HEK293 (cell line): Measurements from ENCODE around the gene ACTR6.

ENCODE experiments used
- CTCF ChIA-PET: fragments of 350-600 bp; formaldehyde crosslinking; extraction: SDS; loops from one replicate; lab custom pipeline; 2021; ENCODE audit warnings: antibody characterized with exemption; lab: Yijun Ruan, JAX
- POLR2A ChIA-PET: fragments of 300-600 bp; formaldehyde crosslinking; extraction: SDS; loops from one replicate; lab custom pipeline; 2020; ENCODE audit warnings: antibody characterized with exemption, inconsistent platforms; lab: Yijun Ruan, JAX
- H3K27ac ChIP-seq: fragments of 200-500 bp; sonication (Bioruptor generic); 2 replicates; pipeline ENCODE4 v1.5.1; 2014; ENCODE audit warnings: low read depth, low read length, control low read depth, inconsistent platforms; ENCODE audit errors: extremely low read depth
- H3K36me3 ChIP-seq, 2 experiments: fragments of 200-500 bp in 1 of 2; sonication (Bioruptor generic) in 1 of 2; 1 replicate in 1 of 2; 2 replicates in 1 of 2; pipeline ENCODE4 v1.5.1; 2014 to 2017; ENCODE audit warnings: inconsistent platforms in 2 of 2, low read length in 2 of 2; ENCODE audit not compliant: control insufficient read depth in 2 of 2, insufficient read depth in 1 of 2
- H3K4me1 ChIP-seq: fragments of 200-500 bp; sonication (Bioruptor generic); 2 replicates; pipeline ENCODE4 v1.5.1; 2014; ENCODE audit warnings: mild to moderate bottlenecking, low read length, inconsistent platforms; ENCODE audit not compliant: control insufficient read depth, insufficient read depth
- H3K4me3 ChIP-seq: 2 replicates; pipeline ENCODE4 v1.5.1; 2011; ENCODE audit warnings: low read depth, mild to moderate bottlenecking, control low read depth, low read length, moderate library complexity
- H3K9me3 ChIP-seq: fragments of 200-500 bp; sonication (Bioruptor generic); 2 replicates; pipeline ENCODE4 v1.5.1; 2014; ENCODE audit warnings: low read depth, low read length, inconsistent platforms; ENCODE audit not compliant: control insufficient read depth, insufficient read depth
- MEIS1 ChIP-seq: sonication (generic); formaldehyde crosslinking; IDR thresholded peaks from 2 replicates; pipeline ENCODE4 v1.8.1; 2022; ENCODE audit warnings: missing genetic modification reagents, mild to moderate bottlenecking, borderline replicate concordance
- PRDM10 ChIP-seq: fragments of 450-650 bp; formaldehyde crosslinking; IDR thresholded peaks from 2 replicates; pipeline ENCODE4 v1.5.1; 2016; ENCODE audit warnings: missing biosample characterization, missing genetic modification characterization
- RBAK ChIP-seq: fragments of 450-650 bp; formaldehyde crosslinking; IDR thresholded peaks from 2 replicates; pipeline ENCODE4 v1.5.1; 2016; ENCODE audit warnings: missing biosample characterization, missing genetic modification characterization
- SALL2 ChIP-seq: fragments of 450-650 bp; formaldehyde crosslinking; IDR thresholded peaks from 2 replicates; pipeline ENCODE4 v1.5.0; 2017; ENCODE audit warnings: missing biosample characterization, mild to moderate bottlenecking, missing genetic modification characterization, borderline replicate concordance
- TCF7L2 ChIP-seq: IDR thresholded peaks from 2 replicates; pipeline ENCODE4 v1.6.1; 2011; ENCODE audit warnings: low read depth, mild to moderate bottlenecking, inconsistent platforms, low read length, moderate library complexity, borderline replicate concordance
- ZBTB17 ChIP-seq: fragments of 450-650 bp; formaldehyde crosslinking; IDR thresholded peaks from 2 replicates; pipeline ENCODE4 v1.5.1; 2016; ENCODE audit warnings: missing biosample characterization, missing genetic modification characterization
- ZBTB20 ChIP-seq: fragments of 450-650 bp; formaldehyde crosslinking; IDR thresholded peaks from 2 replicates; pipeline ENCODE4 v1.5.1; 2016; ENCODE audit warnings: missing biosample characterization, missing genetic modification characterization
- ZBTB48 ChIP-seq: fragments of 450-650 bp; formaldehyde crosslinking; IDR thresholded peaks from 2 replicates; pipeline ENCODE4 v1.5.1; 2016; ENCODE audit warnings: missing biosample characterization, missing genetic modification characterization
- ZBTB6 ChIP-seq: fragments of 450-650 bp; formaldehyde crosslinking; IDR thresholded peaks from 2 replicates; pipeline ENCODE4 v1.5.1; 2017; ENCODE audit warnings: missing biosample characterization, missing genetic modification characterization
- ZNF138 ChIP-seq: fragments of 450-650 bp; formaldehyde crosslinking; IDR thresholded peaks from 2 replicates; pipeline ENCODE4 v1.5.1; 2016; ENCODE audit warnings: missing biosample characterization, missing genetic modification characterization, borderline replicate concordance
- ZNF155 ChIP-seq: fragments of 450-650 bp; formaldehyde crosslinking; IDR thresholded peaks from 2 replicates; pipeline ENCODE4 v1.5.1; 2016; ENCODE audit warnings: missing biosample characterization, missing genetic modification characterization
- ZNF175 ChIP-seq: fragments of 450-650 bp; formaldehyde crosslinking; IDR thresholded peaks from 2 replicates; pipeline ENCODE4 v1.5.1; 2016; ENCODE audit warnings: missing biosample characterization, missing genetic modification characterization
- ZNF223 ChIP-seq: fragments of 450-650 bp; formaldehyde crosslinking; IDR thresholded peaks from 2 replicates; pipeline ENCODE4 v1.5.1; 2016; ENCODE audit warnings: missing biosample characterization, missing genetic modification characterization
- ZNF266 ChIP-seq: fragments of 450-650 bp; formaldehyde crosslinking; IDR thresholded peaks from 2 replicates; pipeline ENCODE4 v1.5.1; 2016; ENCODE audit warnings: missing biosample characterization, missing genetic modification characterization, low read depth
- ZNF555 ChIP-seq: fragments of 450-650 bp; formaldehyde crosslinking; conservative IDR thresholded peaks from 2 replicates; pipeline ENCODE4 v1.5.1; 2017; ENCODE audit warnings: missing biosample characterization, mild to moderate bottlenecking, missing genetic modification characterization, inconsistent platforms
- ZNF629 ChIP-seq: fragments of 450-650 bp; formaldehyde crosslinking; IDR thresholded peaks from 2 replicates; pipeline ENCODE4 v1.5.1; 2017; ENCODE audit warnings: missing biosample characterization, missing genetic modification characterization
- ZNF747 ChIP-seq: fragments of 450-650 bp; formaldehyde crosslinking; IDR thresholded peaks from 2 replicates; pipeline ENCODE4 v1.5.1; 2016; ENCODE audit warnings: missing biosample characterization, missing genetic modification characterization
- ZNF843 ChIP-seq: fragments of 450-650 bp; formaldehyde crosslinking; IDR thresholded peaks from 2 replicates; pipeline ENCODE4 v1.5.1; 2016; ENCODE audit warnings: missing biosample characterization, missing genetic modification characterization
- ZSCAN30 ChIP-seq: fragments of 450-650 bp; IDR thresholded peaks from 2 replicates; pipeline ENCODE4 v1.5.1; 2018; ENCODE audit warnings: missing biosample characterization, mild to moderate bottlenecking, missing genetic modification characterization, moderate library complexity
- TF ChIP-seq, protein P1 (sequence below): fragments of 450-650 bp; formaldehyde crosslinking; IDR thresholded peaks from 2 replicates; pipeline ENCODE4 v1.5.1; 2016; ENCODE audit warnings: missing biosample characterization, missing genetic modification characterization
- TF ChIP-seq, protein P2 (sequence below): fragments of 450-650 bp; formaldehyde crosslinking; IDR thresholded peaks from 2 replicates; pipeline ENCODE4 v1.5.1; 2016; ENCODE audit warnings: missing biosample characterization, missing genetic modification characterization
- TF ChIP-seq, protein P3 (sequence below): fragments of 450-650 bp; formaldehyde crosslinking; IDR thresholded peaks from 2 replicates; pipeline ENCODE4 v1.5.1; 2016; ENCODE audit warnings: missing biosample characterization, missing genetic modification characterization
- TF ChIP-seq, protein P4 (sequence below): fragments of 450-650 bp; formaldehyde crosslinking; optimal IDR thresholded peaks from 2 replicates; pipeline ENCODE3; 2016; ENCODE audit warnings: missing biosample characterization, mild to moderate bottlenecking, missing genetic modification characterization

The ACTR6 gene

GRCh38 chr12:100266835-100267602 lies 66.4 kb downstream of the ACTR6 start, which contains the start of the genes DEPDC4 and SCYL2 (continued):
- TF ChIP-seq, protein P1, sequence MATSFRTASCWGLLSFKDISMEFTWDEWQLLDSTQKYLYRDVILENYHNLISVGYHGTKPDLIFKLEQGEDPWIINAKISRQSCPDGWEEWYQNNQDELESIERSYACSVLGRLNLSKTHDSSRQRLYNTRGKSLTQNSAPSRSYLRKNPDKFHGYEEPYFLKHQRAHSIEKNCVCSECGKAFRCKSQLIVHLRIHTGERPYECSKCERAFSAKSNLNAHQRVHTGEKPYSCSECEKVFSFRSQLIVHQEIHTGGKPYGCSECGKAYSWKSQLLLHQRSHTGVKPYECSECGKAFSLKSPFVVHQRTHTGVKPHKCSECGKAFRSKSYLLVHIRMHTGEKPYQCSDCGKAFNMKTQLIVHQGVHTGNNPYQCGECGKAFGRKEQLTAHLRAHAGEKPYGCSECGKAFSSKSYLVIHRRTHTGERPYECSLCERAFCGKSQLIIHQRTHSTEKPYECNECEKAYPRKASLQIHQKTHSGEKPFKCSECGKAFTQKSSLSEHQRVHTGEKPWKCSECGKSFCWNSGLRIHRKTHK, result no peak
- no peak for TF ChIP-seq ZNF266 (tag by site-specific recombination)
- TF ChIP-seq ZNF555 (tag by site-specific recombination), result no peak
- 0 out of 2 replicates have a peak, but pooled peaks have one; percentile 22 for TF ChIP-seq TCF7L2
- no peak for TF ChIP-seq ZNF747 (tag by site-specific recombination)
- no peak for TF ChIP-seq ZNF138 (tag by site-specific recombination)
- TF ChIP-seq, protein P2, sequence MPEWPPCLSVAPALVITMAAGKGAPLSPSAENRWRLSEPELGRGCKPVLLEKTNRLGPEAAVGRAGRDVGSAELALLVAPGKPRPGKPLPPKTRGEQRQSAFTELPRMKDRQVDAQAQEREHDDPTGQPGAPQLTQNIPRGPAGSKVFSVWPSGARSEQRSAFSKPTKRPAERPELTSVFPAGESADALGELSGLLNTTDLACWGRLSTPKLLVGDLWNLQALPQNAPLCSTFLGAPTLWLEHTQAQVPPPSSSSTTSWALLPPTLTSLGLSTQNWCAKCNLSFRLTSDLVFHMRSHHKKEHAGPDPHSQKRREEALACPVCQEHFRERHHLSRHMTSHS (tag by site-specific recombination), result no peak
- no peak for TF ChIP-seq ZNF175 (tag by site-specific recombination)
- TF ChIP-seq ZBTB6, result peak; percentile 16; the same call in 1 of the 2 replicates
- TF ChIP-seq SALL2 (tag by site-specific recombination), result no peak
- no peak for TF ChIP-seq ZNF155 (tag by site-specific recombination)
- no peak for TF ChIP-seq RBAK (tag by site-specific recombination)

GRCh38 chr12:100267603-100268281 lies 67.1 kb downstream of the ACTR6 start:
- 0 out of 2 replicates have a peak, but pooled peaks have one; percentile 1 for TF ChIP-seq ZSCAN30
- TF ChIP-seq ZBTB48 (tag by site-specific recombination), result no peak
- TF ChIP-seq, protein P3, sequence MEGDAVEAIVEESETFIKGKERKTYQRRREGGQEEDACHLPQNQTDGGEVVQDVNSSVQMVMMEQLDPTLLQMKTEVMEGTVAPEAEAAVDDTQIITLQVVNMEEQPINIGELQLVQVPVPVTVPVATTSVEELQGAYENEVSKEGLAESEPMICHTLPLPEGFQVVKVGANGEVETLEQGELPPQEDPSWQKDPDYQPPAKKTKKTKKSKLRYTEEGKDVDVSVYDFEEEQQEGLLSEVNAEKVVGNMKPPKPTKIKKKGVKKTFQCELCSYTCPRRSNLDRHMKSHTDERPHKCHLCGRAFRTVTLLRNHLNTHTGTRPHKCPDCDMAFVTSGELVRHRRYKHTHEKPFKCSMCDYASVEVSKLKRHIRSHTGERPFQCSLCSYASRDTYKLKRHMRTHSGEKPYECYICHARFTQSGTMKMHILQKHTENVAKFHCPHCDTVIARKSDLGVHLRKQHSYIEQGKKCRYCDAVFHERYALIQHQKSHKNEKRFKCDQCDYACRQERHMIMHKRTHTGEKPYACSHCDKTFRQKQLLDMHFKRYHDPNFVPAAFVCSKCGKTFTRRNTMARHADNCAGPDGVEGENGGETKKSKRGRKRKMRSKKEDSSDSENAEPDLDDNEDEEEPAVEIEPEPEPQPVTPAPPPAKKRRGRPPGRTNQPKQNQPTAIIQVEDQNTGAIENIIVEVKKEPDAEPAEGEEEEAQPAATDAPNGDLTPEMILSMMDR (tag by site-specific recombination), result peak; percentile 2; the same call in 1 of the 2 replicates
- TF ChIP-seq, protein P4, sequence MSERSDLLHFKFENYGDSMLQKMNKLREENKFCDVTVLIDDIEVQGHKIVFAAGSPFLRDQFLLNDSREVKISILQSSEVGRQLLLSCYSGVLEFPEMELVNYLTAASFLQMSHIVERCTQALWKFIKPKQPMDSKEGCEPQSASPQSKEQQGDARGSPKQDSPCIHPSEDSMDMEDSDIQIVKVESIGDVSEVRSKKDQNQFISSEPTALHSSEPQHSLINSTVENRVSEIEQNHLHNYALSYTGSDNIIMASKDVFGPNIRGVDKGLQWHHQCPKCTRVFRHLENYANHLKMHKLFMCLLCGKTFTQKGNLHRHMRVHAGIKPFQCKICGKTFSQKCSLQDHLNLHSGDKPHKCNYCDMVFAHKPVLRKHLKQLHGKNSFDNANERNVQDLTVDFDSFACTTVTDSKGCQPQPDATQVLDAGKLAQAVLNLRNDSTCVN (tag by site-specific recombination), result peak; percentile 0
- TF ChIP-seq ZNF843, result no peak
- peak; percentile 73 for TF ChIP-seq ZBTB17 (tag by site-specific recombination)
- peak; percentile 58 for TF ChIP-seq ZNF629 (tag by site-specific recombination)
- TF ChIP-seq MEIS1 (CRISPR knock-in tag), result no peak
- 0 out of 2 replicates have a peak, but pooled peaks have one; percentile 56 for TF ChIP-seq ZNF223 (tag by site-specific recombination)
- TF ChIP-seq PRDM10 (tag by site-specific recombination), result peak; percentile 67
- TF ChIP-seq ZBTB20 (tag by site-specific recombination), result peak; percentile 83; the same call in 1 of the 2 replicates
- H3K9me3 ChIP-seq, result no peaks in the 10 kb centered on the region
- peaks cover 6% of the 10 kb centered on the region for H3K4me1 ChIP-seq
- ChIA-PET CTCF (interaction anchor here (0.5 to 1.7 kb wide), 3 partner anchors 87 to 1324 kb away, joined by 3 to 8 read pairs (median 4); no protein-coding TSS in a partner anchor), POLR2A (interaction anchor here (0.6 to 2.6 kb wide), 8 partner anchors 12 to 1285 kb away, joined by 3 to 11 read pairs (median 4); partner anchors contain the start of gene ACTR6)
- no peaks in the 10 kb centered on the region for H3K36me3 ChIP-seq
- peak overlapping the region; percentile 93 for H3K27ac ChIP-seq
- H3K4me3 ChIP-seq, result peak overlapping the region; percentile 68
